LNCAP (cell line): ENCODE results near the gene DHRS12.

ENCODE experiments used
- TF ChIP-seq, protein P1 (sequence below): fragments of 450-650 bp; IDR thresholded peaks from 2 replicates; pipeline ENCODE4 v1.5.1; 2017; ENCODE audit warnings: mild to moderate bottlenecking

DHRS12 gene

DNA sequence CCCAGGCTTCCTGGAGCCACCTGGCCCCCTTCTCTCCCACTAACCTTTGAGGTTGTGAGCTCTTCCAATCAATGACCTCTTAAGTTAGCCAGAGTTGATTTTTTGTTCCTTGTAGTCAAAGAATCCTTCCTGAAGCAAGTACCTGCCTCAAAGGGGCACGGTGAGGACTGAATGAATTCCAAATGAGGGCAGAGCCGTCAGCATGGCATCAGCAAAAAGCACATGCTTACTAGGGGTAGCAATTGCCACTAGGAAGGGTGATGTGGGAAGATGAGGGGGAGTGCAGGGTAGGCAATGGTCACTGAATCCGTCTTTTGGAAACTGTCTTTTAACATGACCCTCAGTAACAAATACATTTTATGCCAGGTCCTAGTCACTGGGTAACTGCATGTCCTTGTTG lies 15.6 kb upstream of the DHRS12 start:
- TF ChIP-seq, protein P1, sequence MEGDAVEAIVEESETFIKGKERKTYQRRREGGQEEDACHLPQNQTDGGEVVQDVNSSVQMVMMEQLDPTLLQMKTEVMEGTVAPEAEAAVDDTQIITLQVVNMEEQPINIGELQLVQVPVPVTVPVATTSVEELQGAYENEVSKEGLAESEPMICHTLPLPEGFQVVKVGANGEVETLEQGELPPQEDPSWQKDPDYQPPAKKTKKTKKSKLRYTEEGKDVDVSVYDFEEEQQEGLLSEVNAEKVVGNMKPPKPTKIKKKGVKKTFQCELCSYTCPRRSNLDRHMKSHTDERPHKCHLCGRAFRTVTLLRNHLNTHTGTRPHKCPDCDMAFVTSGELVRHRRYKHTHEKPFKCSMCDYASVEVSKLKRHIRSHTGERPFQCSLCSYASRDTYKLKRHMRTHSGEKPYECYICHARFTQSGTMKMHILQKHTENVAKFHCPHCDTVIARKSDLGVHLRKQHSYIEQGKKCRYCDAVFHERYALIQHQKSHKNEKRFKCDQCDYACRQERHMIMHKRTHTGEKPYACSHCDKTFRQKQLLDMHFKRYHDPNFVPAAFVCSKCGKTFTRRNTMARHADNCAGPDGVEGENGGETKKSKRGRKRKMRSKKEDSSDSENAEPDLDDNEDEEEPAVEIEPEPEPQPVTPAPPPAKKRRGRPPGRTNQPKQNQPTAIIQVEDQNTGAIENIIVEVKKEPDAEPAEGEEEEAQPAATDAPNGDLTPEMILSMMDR = no peak

DNA sequence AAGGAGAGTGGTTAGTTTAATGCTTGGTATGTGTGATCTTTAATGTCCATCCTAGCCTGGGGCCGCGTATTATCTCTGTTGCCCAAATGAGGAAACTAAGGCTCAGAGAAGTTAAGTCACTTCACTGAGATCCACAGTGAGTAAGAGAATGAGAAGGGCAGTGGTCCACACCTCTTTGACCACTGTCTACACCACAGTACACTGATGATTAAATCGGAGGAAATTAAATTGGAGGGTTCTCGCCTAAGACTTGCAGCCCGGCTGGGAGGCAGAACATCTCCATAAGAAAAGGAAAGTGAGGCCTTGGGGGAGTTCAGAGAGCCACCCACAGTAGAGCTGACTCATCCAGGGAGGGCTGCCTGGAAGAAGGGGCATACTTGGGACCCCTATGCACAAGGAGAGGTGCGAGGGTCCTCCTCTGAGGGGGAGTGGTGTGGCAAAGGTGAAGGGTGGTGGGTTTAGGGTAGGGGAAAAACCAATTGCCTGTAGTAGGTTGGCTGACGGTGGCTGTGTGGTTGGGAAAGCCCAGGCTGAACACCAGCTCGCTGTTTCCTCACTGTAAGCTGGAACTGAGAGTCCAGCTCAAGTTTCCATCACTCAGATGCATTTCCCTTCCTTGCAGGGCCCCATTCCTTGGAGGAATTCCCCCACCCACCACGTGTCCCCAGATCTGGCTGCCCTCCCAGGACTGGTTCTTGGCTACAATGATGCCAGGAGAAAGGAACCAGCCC lies 15.0 kb upstream of the DHRS12 start:
- TF ChIP-seq, protein P1 = no peak

DNA sequence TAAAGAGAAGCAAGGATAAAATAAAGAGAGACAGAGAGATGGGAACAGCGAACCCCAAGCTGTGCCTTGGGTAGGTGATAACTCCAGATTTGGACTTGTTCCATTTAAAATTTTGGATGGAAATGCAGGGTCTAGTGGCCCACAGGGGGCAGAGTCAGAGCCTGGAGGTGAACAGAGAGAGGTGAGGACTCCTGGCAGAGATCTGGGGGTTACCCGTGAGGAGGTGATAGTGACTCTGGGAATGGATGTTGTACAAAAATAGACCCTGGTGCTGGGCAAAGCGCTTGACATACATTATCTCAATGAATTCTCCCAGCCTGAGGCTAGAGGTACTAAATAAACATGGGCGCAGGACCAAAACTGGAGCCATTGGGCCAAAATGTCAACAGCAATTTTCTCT lies 14.3 kb upstream of the DHRS12 start:
- TF ChIP-seq, protein P1 = no peak

DNA sequence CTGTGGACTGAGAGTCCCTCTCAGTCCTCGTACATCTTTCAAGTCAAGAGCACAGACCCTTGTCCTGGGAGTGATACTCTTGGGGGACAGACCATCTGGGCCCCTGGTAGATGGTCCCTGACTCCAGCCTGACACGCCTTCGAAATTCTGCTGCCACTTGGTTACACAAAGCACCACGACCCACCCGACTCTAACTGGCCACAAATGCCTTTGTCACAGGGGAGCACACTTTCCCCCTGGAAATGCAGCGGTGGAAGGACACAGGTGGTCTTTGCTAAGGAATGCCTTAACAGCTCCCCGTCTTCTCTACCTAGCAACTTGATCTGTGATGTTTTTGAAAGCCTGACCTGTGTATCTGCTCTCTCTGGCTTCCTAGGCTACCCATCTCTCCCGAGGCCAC lies 13.8 kb upstream of the DHRS12 start:
- TF ChIP-seq, protein P1 = no peak

DNA sequence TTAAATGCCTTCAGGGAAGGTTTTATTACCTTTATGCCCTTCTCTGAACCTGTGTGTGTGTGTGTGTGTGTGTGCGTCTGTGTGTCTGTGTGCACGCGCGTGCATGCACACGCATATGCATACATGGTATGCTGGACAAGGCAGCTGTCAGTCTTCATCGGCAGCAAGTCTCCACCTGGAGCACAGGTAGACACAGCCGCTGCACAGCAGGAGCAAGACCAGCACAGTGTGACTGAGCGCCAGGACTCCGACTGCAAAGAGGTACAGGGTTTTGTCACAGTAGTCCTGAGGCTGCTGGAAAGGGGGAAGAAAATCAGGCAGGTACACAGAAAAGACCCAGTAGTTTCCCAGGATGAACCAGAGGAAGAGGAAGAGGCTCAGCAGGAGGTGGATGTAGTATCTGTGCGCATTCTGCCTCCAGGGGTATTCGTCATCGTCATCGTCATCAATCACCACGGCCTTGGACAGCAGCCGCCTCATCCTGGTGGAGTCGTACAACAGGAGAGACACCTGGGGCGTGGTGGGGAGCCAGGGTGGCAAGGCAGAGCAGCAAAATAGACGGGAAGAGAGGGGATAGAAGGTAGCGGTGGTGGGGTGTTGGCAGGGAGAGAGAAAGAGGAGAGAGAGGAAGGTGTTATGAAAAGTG lies 12.8 kb upstream of the DHRS12 start:
- TF ChIP-seq, protein P1 = no peak

DNA sequence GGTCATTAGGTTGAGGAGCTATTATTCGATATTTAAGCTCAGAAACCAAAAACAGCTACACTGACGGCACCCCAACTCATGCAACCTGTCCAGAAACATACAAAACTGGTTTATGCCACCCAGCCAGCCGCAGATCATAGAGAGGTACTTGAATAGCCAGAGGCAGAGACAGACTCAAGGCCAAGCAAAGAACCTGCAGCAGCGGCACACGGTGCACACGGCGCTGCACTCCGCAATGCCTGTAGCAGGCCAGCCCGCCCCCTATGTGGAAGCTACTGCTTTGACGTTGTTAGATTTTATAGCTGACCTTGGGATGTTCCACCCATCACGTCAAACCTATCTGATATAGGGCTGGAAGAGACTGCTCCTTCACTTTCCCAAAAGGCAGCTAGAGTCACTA lies 11.9 kb upstream of the DHRS12 start:
- TF ChIP-seq, protein P1 = no peak

DNA sequence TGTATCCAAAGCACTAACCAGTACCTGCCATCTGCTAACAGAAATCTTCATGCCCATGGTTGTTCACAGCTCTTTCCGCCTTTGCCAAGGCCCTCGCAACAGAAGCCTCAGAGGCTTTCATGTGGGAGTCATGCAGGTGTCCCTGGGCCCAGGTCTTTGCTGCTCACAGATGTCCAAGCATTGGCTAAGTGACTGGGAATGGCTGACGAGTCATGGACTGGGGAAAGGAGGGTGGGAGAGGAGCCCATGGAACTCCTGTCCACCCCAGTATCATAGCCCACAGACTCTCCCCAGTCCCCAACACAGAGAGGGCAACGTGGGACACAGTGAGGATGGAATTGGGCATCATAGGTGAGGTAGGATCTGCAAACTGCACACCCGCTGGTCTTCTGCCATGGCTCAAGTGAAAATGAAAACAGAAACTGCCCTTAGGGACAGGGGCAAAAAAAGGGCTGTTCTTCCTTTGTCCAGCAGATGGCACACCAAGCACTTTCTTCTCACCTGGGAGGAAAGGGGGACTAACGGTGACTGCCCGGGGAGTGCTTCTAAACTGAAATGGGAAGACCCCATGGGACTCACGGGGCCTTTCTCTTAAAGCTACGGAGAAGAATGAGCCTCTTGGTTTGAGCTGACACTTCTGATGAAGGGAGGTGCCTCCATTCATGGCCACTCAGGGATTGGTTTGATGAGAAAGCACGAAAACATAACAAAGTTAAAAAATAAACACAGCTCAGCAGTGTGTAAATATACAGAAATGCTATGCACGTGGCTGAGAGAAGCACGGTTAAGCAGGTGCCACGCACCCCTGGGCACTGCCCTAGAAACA lies 11.1 kb upstream of the DHRS12 start:
- TF ChIP-seq, protein P1 = peak; percentile 74
